Measurements from ENCODE around the gene SLC25A13.

- TF ChIP-seq USF2 (IDR thresholded peaks at IDR 0.05; ENCODE audit: low read length) (no peak), POLR2A (IDR thresholded peaks at IDR 0.05; ENCODE audit: control extremely low read depth in 1 of 2, low read depth in 2 of 2, low read length in 2 of 2) (no peak), MAX (IDR thresholded peaks at IDR 0.05) (no peak), POLR2AphosphoS5 (IDR thresholded peaks at IDR 0.05; ENCODE audit: low read depth, low read length) (no peak), CTBP2 (IDR thresholded peaks at IDR 0.05; ENCODE audit: borderline replicate concordance, insufficient read depth, insufficient read length, low read length) (no peak), EZH2 (IDR thresholded peaks at IDR 0.05; ENCODE audit: low read depth, low read length, severe bottlenecking) (no peak), ZNF274 (IDR thresholded peaks at IDR 0.05; ENCODE audit: borderline replicate concordance, extremely low read depth, low read length) (no peak), CTCF (IDR thresholded peaks at IDR 0.05; ENCODE audit: control extremely low read depth in 1 of 3, insufficient read depth in 1 of 3, low read depth in 1 of 3, low read length in 3 of 3) (no peak), ATF3 (IDR thresholded peaks at IDR 0.05; ENCODE audit: insufficient read depth, low read depth, low read length) (no peak), HDAC2 (IDR thresholded peaks at IDR 0.05; ENCODE audit: borderline replicate concordance in 1 of 2, low read depth in 2 of 2, low read length in 2 of 2) (no peak), ATF2 (IDR thresholded peaks at IDR 0.05; ENCODE audit: low read length) (no peak), JUND (IDR thresholded peaks at IDR 0.05; ENCODE audit: low read length) (no peak), RNF2 (IDR thresholded peaks at IDR 0.05; ENCODE audit: borderline replicate concordance, low read depth, low read length, missing control alignments, poor library complexity, severe bottlenecking) (no peak), PHF8 (conservative IDR thresholded peaks at IDR 0.05; ENCODE audit: low read depth, low read length) (no peak)
Measured at GRCh38 chr7:96219378-96220130, 102.3 kb downstream of the SLC25A13 start.

Measured in H1 (cell line).